H9 (cell line): ENCODE measurements around the gene LRRC36. TPM values are rescaled to one million over a fixed set of nuclear protein-coding genes. Genes with fewer than 3 reads are reported as not detected.

ENCODE experiments used
- DNase-seq: peaks from one replicate; pipeline ENCODE4 v3.0.0-alpha.2; 2017
- H2AFZ ChIP-seq: one replicate; pipeline ENCODE4 v1.6.1; 2013; ENCODE audit warnings: mild to moderate bottlenecking, low read length, control low read depth, moderate library complexity
- H2AK5ac ChIP-seq: 2 replicates; pipeline ENCODE4 v1.6.1; 2013; ENCODE audit warnings: low read length, control low read depth, mixed read lengths; ENCODE audit not compliant: insufficient read length
- H2BK120ac ChIP-seq: one replicate; pipeline ENCODE4 v1.6.1; 2013; ENCODE audit warnings: low read depth, mild to moderate bottlenecking, low read length, control low read depth, inconsistent platforms; ENCODE audit not compliant: poor library complexity, severe bottlenecking
- H2BK12ac ChIP-seq: 2 replicates; pipeline ENCODE4 v1.6.1; 2013; ENCODE audit warnings: low read length, control low read depth, mixed read lengths, low read depth; ENCODE audit not compliant: insufficient read length
- H2BK15ac ChIP-seq: 2 replicates; pipeline ENCODE4 v1.6.1; 2013; ENCODE audit warnings: low read depth, low read length, control low read depth
- H2BK20ac ChIP-seq: one replicate; pipeline ENCODE4 v1.6.1; 2013; ENCODE audit warnings: low read depth, mild to moderate bottlenecking, low read length, control low read depth, inconsistent platforms; ENCODE audit not compliant: poor library complexity, severe bottlenecking
- H2BK5ac ChIP-seq: 2 replicates; pipeline ENCODE4 v1.6.1; 2013; ENCODE audit warnings: low read length, control low read depth, mixed read lengths; ENCODE audit not compliant: insufficient read length
- H3K14ac ChIP-seq: 2 replicates; pipeline ENCODE4 v1.6.1; 2013; ENCODE audit warnings: low read length, control low read depth; ENCODE audit not compliant: insufficient read depth
- H3K18ac ChIP-seq: 2 replicates; pipeline ENCODE4 v1.6.1; 2013; ENCODE audit warnings: low read depth, mild to moderate bottlenecking, mixed read lengths, low read length, control low read depth; ENCODE audit not compliant: insufficient read length
- H3K23ac ChIP-seq: 2 replicates; pipeline ENCODE4 v1.6.1; 2013; ENCODE audit warnings: low read length, control low read depth, mixed read lengths, low read depth; ENCODE audit not compliant: insufficient read length
- H3K23me2 ChIP-seq: 2 replicates; pipeline ENCODE4 v1.6.1; 2013; ENCODE audit warnings: low read depth, mild to moderate bottlenecking, mixed read lengths, low read length, control low read depth; ENCODE audit not compliant: insufficient read length, poor library complexity, severe bottlenecking
- H3K27ac ChIP-seq: 2 replicates; pipeline ENCODE4 v1.5.1; 2013; ENCODE audit warnings: low read length, control low read depth, mixed read lengths, low read depth; ENCODE audit not compliant: insufficient read length
- H3K27me3 ChIP-seq: 2 replicates; pipeline ENCODE4 v1.6.1; 2013; ENCODE audit warnings: low read length, control low read depth, inconsistent platforms; ENCODE audit not compliant: insufficient read depth
- H3K4ac ChIP-seq: 2 replicates; pipeline ENCODE4 v1.6.1; 2013; ENCODE audit warnings: low read depth, mild to moderate bottlenecking, control low read depth, inconsistent platforms, low read length, moderate library complexity
- H3K4me1 ChIP-seq: 2 replicates; pipeline ENCODE4 v1.6.1; 2013; ENCODE audit warnings: low read length, control low read depth, inconsistent platforms; ENCODE audit not compliant: insufficient read depth
- H3K4me2 ChIP-seq: 2 replicates; pipeline ENCODE4 v1.6.1; 2013; ENCODE audit warnings: low read length, control low read depth, mixed read lengths; ENCODE audit not compliant: insufficient read length, insufficient read depth
- H3K56ac ChIP-seq: 2 replicates; pipeline ENCODE4 v1.6.1; 2013; ENCODE audit warnings: low read depth, mild to moderate bottlenecking, mixed read lengths, low read length, control low read depth; ENCODE audit not compliant: insufficient read length
- H3K79me1 ChIP-seq: 2 replicates; pipeline ENCODE4 v1.6.1; 2013; ENCODE audit warnings: low read depth, mild to moderate bottlenecking, moderate library complexity, low read length, control low read depth, inconsistent platforms; ENCODE audit not compliant: insufficient read depth, poor library complexity, severe bottlenecking
- H3K79me2 ChIP-seq: 2 replicates; pipeline ENCODE4 v1.6.1; 2013; ENCODE audit warnings: low read length, control low read depth, inconsistent platforms; ENCODE audit not compliant: insufficient read depth
- H3K9ac ChIP-seq: 2 replicates; pipeline ENCODE4 v1.6.1; 2013; ENCODE audit warnings: low read length, control low read depth, mixed read lengths; ENCODE audit not compliant: insufficient read length; ENCODE audit errors: extremely low read depth
- H3K9me3 ChIP-seq: one replicate; pipeline ENCODE4 v1.6.1; 2013; ENCODE audit warnings: low read depth, low read length, inconsistent platforms; ENCODE audit not compliant: control insufficient read depth
- H3T11ph ChIP-seq: one replicate; pipeline ENCODE4 v1.6.1; 2013; ENCODE audit warnings: mild to moderate bottlenecking, low read length, control low read depth, inconsistent platforms
- H4K20me1 ChIP-seq: one replicate; pipeline ENCODE4 v1.6.1; 2013; ENCODE audit not compliant: control insufficient read depth, insufficient read length, insufficient read depth
- H4K5ac ChIP-seq: 2 replicates; pipeline ENCODE4 v1.6.1; 2013; ENCODE audit warnings: low read depth, mild to moderate bottlenecking, mixed read lengths, low read length, control low read depth; ENCODE audit not compliant: insufficient read length
- H4K8ac ChIP-seq: replicated peaks from 2 replicates; pipeline ENCODE4 v1.6.1; 2013; ENCODE audit warnings: low read length, control low read depth, mixed read lengths, low read depth; ENCODE audit not compliant: insufficient read length
- H4K91ac ChIP-seq: 2 replicates; pipeline ENCODE4 v1.6.1; 2013; ENCODE audit warnings: low read depth, mild to moderate bottlenecking, moderate library complexity, mixed read lengths, low read length, control low read depth; ENCODE audit not compliant: insufficient read length
- H3K27ac Mint-ChIP-seq, 3 experiments: 2 replicates in 2 of 3; 3 replicates in 1 of 3; pipeline ENCODE4 v1.8.0; 2020 to 2021; ENCODE audit warnings: mixed read lengths in 3 of 3, mild to moderate bottlenecking in 1 of 3, moderate library complexity in 1 of 3
- H3K27me3 Mint-ChIP-seq: 2 replicates; pipeline ENCODE4 v1.8.0; 2021; ENCODE audit warnings: low read depth, mild to moderate bottlenecking, moderate library complexity, mixed read lengths
- H3K36me3 Mint-ChIP-seq, 3 experiments: 2 replicates in 2 of 3; 3 replicates in 1 of 3; pipeline ENCODE4 v1.8.0; 2020 to 2021; ENCODE audit warnings: low read depth in 3 of 3, mixed read lengths in 3 of 3; ENCODE audit not compliant: insufficient read depth in 1 of 3
- H3K4me1 Mint-ChIP-seq, 2 experiments: 2 replicates each; pipeline ENCODE4 v1.8.0; 2020; ENCODE audit warnings: mixed read lengths in 2 of 2
- H3K4me3 Mint-ChIP-seq, 2 experiments: 2 replicates in 1 of 2; 3 replicates in 1 of 2; pipeline ENCODE4 v1.8.0; 2020 to 2021; ENCODE audit warnings: mild to moderate bottlenecking in 2 of 2, mixed read lengths in 2 of 2, moderate library complexity in 1 of 2
- H3K9me3 Mint-ChIP-seq, 2 experiments: 2 replicates in 1 of 2; 3 replicates in 1 of 2; pipeline ENCODE4 v1.8.0; 2020; ENCODE audit warnings: mild to moderate bottlenecking in 2 of 2, mixed read lengths in 2 of 2, moderate library complexity in 1 of 2
- CTCF ChIP-seq: fragments of 200-600 bp; sonication (generic); conservative IDR thresholded peaks from 3 replicates; pipeline ENCODE4 v1.8.0; 2021; ENCODE audit warnings: antibody characterized with exemption, mild to moderate bottlenecking
- WGBS: extraction: QIAGEN DNeasy Blood & Tissue Kit; methylation state at CpG from one replicate; pipeline ENCODE4 v1.1.7; 2013; ENCODE audit warnings: missing lambda C conversion rate, low lambda C conversion rate, mixed read lengths; ENCODE audit not compliant: insufficient read length; ENCODE audit errors: extremely low coverage; 5-methylcytosine and 5-hydroxymethylcytosine counted together
- total RNA-seq: library from RNA; stranded (reverse); gene quantifications from 2 replicates; pipeline ENCODE4 v1.2.1, GENCODE V29; 2021

LRRC36 gene
- total RNA-seq, 1 experiment from 2014 or later: not detected

- H3K27me3 Mint-ChIP-seq: peaks cover 14% of the 10 kb centered on the region
- Histone ChIP-seq H2BK15ac (no peak overlapping the region), H3K27me3 (no peaks in the 10 kb centered on the region; the same call in 1 of the 2 replicates), H3K23me2 (no peaks in the 10 kb centered on the region), H3K56ac (no peak overlapping the region), H3K14ac (no peak overlapping the region), H3K9me3 (no peaks in the 10 kb centered on the region), H2AK5ac (no peak overlapping the region), H3K23ac (no peak overlapping the region), H2AFZ (no peak overlapping the region), H4K8ac (no peak overlapping the region), H3K4ac (no peak overlapping the region), H3K27ac (no peak overlapping the region), H4K5ac (no peak overlapping the region), H2BK20ac (no peak overlapping the region), H3K79me2 (no peaks in the 10 kb centered on the region), H3K9ac (no peak overlapping the region), H4K20me1 (no peaks in the 10 kb centered on the region), H3K4me2 (no peak overlapping the region), H2BK12ac (no peak overlapping the region), H3T11ph (no peak overlapping the region), H2BK5ac (no peak overlapping the region), H2BK120ac (no peak overlapping the region), H3K4me1 (no peaks in the 10 kb centered on the region), H3K79me1 (no peaks in the 10 kb centered on the region), H4K91ac (no peak overlapping the region), H3K18ac (no peak overlapping the region)
- no peak for DNase-seq
- H3K9me3 Mint-ChIP-seq: no peaks in the 10 kb centered on the region
- no peaks in the 10 kb centered on the region for H3K4me1 Mint-ChIP-seq
- WGBS: no CpG with 5 or more reads among the region's 4 CpGs
- no peaks in the 10 kb centered on the region for H3K36me3 Mint-ChIP-seq
- no peak overlapping the region for H3K27ac Mint-ChIP-seq
- TF ChIP-seq CTCF: no peak
- no peak overlapping the region for H3K4me3 Mint-ChIP-seq
These were observed 44.0 kb downstream of the LRRC36 start for GRCh38 chr16:67370661-67371060.
